Lower leg skin (tissue), 3 donors: Measurements from ENCODE around the gene KCTD16.

Experiments used
- POLR2A ChIP-seq, 2 donors: fragments of 450-650 bp; IDR thresholded peaks; one replicate each; pipeline ENCODE4 v1.6.1; 2016 to 2017; ENCODE audit warnings: antibody characterized with exemption in 2 of 2, mild to moderate bottlenecking in 1 of 2, moderate library complexity in 1 of 2
- TF ChIP-seq, protein P1 (sequence below), 3 donors: fragments of 450-650 bp; IDR thresholded peaks; one replicate each; pipeline ENCODE4 v1.5.1; 2016; ENCODE audit warnings: antibody characterized with exemption in 3 of 3, mild to moderate bottlenecking in 3 of 3, moderate library complexity in 2 of 3

DNA sequence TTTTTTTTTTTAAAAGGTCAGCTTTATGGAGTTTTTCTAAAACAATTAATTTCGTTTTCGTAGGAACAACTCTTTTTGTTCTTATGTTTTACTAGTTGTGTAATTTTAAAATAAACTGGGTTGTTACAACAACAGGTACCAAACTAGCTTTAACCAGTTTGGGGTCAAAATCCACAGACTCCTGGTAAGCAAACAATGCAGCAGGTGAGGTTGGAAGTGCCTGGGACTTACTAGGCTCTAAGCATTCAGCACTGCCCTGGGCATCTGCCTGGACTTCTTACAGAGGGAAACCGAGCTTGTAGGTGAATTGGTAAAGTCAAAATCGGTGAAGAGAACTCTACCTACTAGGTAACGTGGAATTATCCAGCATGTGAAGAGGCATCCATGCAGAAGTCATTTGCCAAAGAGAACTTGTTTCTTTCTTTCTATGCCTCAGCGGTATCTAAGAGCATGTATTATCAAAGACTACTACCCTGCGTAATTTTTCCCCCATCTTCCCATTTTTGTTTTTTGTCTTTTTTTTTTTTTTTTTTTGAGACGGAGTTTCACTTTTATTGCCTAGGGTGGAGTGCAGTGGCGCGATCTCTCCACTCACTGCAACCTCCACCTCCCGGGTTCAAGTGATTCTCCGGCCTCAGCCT is 145.4 kb downstream of the KCTD16 start:
- TF ChIP-seq, protein P1, sequence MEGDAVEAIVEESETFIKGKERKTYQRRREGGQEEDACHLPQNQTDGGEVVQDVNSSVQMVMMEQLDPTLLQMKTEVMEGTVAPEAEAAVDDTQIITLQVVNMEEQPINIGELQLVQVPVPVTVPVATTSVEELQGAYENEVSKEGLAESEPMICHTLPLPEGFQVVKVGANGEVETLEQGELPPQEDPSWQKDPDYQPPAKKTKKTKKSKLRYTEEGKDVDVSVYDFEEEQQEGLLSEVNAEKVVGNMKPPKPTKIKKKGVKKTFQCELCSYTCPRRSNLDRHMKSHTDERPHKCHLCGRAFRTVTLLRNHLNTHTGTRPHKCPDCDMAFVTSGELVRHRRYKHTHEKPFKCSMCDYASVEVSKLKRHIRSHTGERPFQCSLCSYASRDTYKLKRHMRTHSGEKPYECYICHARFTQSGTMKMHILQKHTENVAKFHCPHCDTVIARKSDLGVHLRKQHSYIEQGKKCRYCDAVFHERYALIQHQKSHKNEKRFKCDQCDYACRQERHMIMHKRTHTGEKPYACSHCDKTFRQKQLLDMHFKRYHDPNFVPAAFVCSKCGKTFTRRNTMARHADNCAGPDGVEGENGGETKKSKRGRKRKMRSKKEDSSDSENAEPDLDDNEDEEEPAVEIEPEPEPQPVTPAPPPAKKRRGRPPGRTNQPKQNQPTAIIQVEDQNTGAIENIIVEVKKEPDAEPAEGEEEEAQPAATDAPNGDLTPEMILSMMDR (IDR thresholded peaks at IDR 0.05) = no peak
- no peak for TF ChIP-seq POLR2A (IDR thresholded peaks at IDR 0.05)
